Chondrocyte (in vitro differentiated cells): Measurements from ENCODE around the gene BCAT1. TPM values are rescaled to one million over a fixed set of nuclear protein-coding genes. Genes with fewer than 3 reads are reported as not detected.

Experiments used
- DNase-seq: peaks from one replicate; pipeline ENCODE4 v3.0.0; 2021; ENCODE audit warnings: mixed read lengths, low spot score
- H3K27ac Mint-ChIP-seq: one replicate; pipeline ENCODE4 v1.8.0; 2021; ENCODE audit warnings: mild to moderate bottlenecking, moderate library complexity, mixed read lengths; ENCODE audit not compliant: unreplicated experiment
- H3K27me3 Mint-ChIP-seq: 2 replicates; pipeline ENCODE4 v1.8.0; 2021; ENCODE audit warnings: low read depth, mixed read lengths
- H3K36me3 Mint-ChIP-seq: 2 replicates; pipeline ENCODE4 v1.8.0; 2021; ENCODE audit warnings: low read depth, mixed read lengths
- H3K4me1 Mint-ChIP-seq: 2 replicates; pipeline ENCODE4 v1.8.0; 2021; ENCODE audit warnings: low read depth, mild to moderate bottlenecking, mixed read lengths
- H3K4me3 Mint-ChIP-seq: one replicate; pipeline ENCODE4 v1.8.0; 2021; ENCODE audit warnings: mild to moderate bottlenecking, moderate library complexity, mixed read lengths; ENCODE audit not compliant: unreplicated experiment
- H3K9me3 Mint-ChIP-seq: 2 replicates; pipeline ENCODE4 v1.8.0; 2021; ENCODE audit warnings: low read depth, mixed read lengths
- CTCF ChIP-seq: fragments of 200-600 bp; sonication (generic); IDR thresholded peaks from 2 replicates; pipeline ENCODE4 v1.5.0; 2021; ENCODE audit warnings: antibody characterized with exemption, mild to moderate bottlenecking, moderate library complexity
- total RNA-seq: library from RNA; stranded (reverse); gene quantifications from 3 replicates; pipeline ENCODE4 v1.2.1, GENCODE V29; 2021

The BCAT1 gene
- total RNA-seq, 1 donor from 2014 or later, result 240 TPM

GRCh38 chr12:24848941-24849477 lies 99.9 kb downstream of the BCAT1 start:
- H3K4me1 Mint-ChIP-seq, result peaks cover 28% of the 10 kb centered on the region
- no peak for TF ChIP-seq CTCF
- H3K4me3 Mint-ChIP-seq, result no peak overlapping the region
- DNase-seq, result no peak
- H3K27ac Mint-ChIP-seq, result no peak overlapping the region
- no peaks in the 10 kb centered on the region for H3K27me3 Mint-ChIP-seq
- H3K36me3 Mint-ChIP-seq, result peaks cover 8% of the 10 kb centered on the region
- peaks cover 4% of the 10 kb centered on the region for H3K9me3 Mint-ChIP-seq

GRCh38 chr12:24846689-24847088 lies 102.2 kb downstream of the BCAT1 start:
- Mint-ChIP-seq H3K36me3 (peaks cover 15% of the 10 kb centered on the region), H3K9me3 (no peaks in the 10 kb centered on the region), H3K27me3 (no peaks in the 10 kb centered on the region), H3K27ac (no peak overlapping the region), H3K4me3 (no peak overlapping the region), H3K4me1 (peaks cover 9% of the 10 kb centered on the region)
- no peak for DNase-seq
- no peak for TF ChIP-seq CTCF

GRCh38 chr12:24845615-24846014 lies 103.3 kb downstream of the BCAT1 start:
- H3K36me3 Mint-ChIP-seq, result peaks cover 21% of the 10 kb centered on the region
- no peak for DNase-seq
- H3K27ac Mint-ChIP-seq, result peak overlapping the region; percentile 36
- no peaks in the 10 kb centered on the region for H3K27me3 Mint-ChIP-seq
- no peaks in the 10 kb centered on the region for H3K9me3 Mint-ChIP-seq
- H3K4me3 Mint-ChIP-seq, result no peak overlapping the region
- no peak for TF ChIP-seq CTCF
- peaks cover 13% of the 10 kb centered on the region for H3K4me1 Mint-ChIP-seq

- Mint-ChIP-seq H3K27ac (peak overlapping the region; percentile 38), H3K4me3 (no peak overlapping the region), H3K4me1 (peaks cover 48% of the 10 kb centered on the region), H3K27me3 (no peaks in the 10 kb centered on the region), H3K9me3 (no peaks in the 10 kb centered on the region), H3K36me3 (peaks cover 25% of the 10 kb centered on the region)
- no peak for TF ChIP-seq CTCF
- DNase-seq, result no peak
Measured at GRCh38 chr12:24840046-24840800, 108.7 kb downstream of the BCAT1 start.

- Mint-ChIP-seq H3K27me3 (no peaks in the 10 kb centered on the region), H3K27ac (peak overlapping the region; percentile 83), H3K9me3 (no peaks in the 10 kb centered on the region), H3K4me1 (peaks cover 48% of the 10 kb centered on the region), H3K36me3 (peaks cover 25% of the 10 kb centered on the region), H3K4me3 (no peak overlapping the region)
- no peak for TF ChIP-seq CTCF
- no peak for DNase-seq
Measured at GRCh38 chr12:24839268-24839791, 109.6 kb downstream of the BCAT1 start.
